IMR-90 (cell line): ENCODE results near the gene SAG. TPM values are rescaled to one million over a fixed set of nuclear protein-coding genes. Genes with fewer than 3 reads are reported as not detected.
A peak's percentile ranks its signal among the peaks of the same experiment; 100 is the strongest.

ENCODE experiments used
- ATAC-seq: fragments of 200-7000 bp; cut with Tn5 transposase; 2 replicates; pipeline ENCODE4 v1.9.1; 2020; ENCODE audit warnings: low read depth, mild to moderate bottlenecking, moderate library complexity
- BruUV-seq: library from RNA; stranded (reverse); fragments of 400-500 nt; replicated peaks from 2 replicates; lab custom pipeline; 2021; lab: Mats Ljungman, UMichigan
- CTCF ChIA-PET: fragments of 300-600 bp; formaldehyde crosslinking; extraction: SDS; loops from one replicate; lab custom pipeline; 2021; ENCODE audit warnings: antibody characterized with exemption; lab: Yijun Ruan, JAX
- POLR2A ChIA-PET: fragments of 300-600 bp; sonication (Branson Sonifier 250); formaldehyde crosslinking; loops from one replicate; lab custom pipeline; 2022; ENCODE audit warnings: antibody characterized with exemption; ENCODE audit not compliant: unreplicated experiment; lab: Charles Lee
- DNase-seq: peaks from one replicate; pipeline ENCODE4 v3.0.0; 2013
- H2AFZ ChIP-seq: replicated peaks from 2 replicates; pipeline ENCODE3; 2013; ENCODE audit warnings: low read length, mild to moderate bottlenecking; ENCODE audit not compliant: poor library complexity
- H2AK5ac ChIP-seq: 2 replicates; pipeline ENCODE4 v1.6.1; 2013; ENCODE audit warnings: low read depth, low read length, inconsistent platforms
- H2AK9ac ChIP-seq: replicated peaks from 2 replicates; pipeline ENCODE3; 2013; ENCODE audit warnings: mild to moderate bottlenecking, low read depth, low read length, moderate library complexity; ENCODE audit not compliant: poor library complexity
- H2BK120ac ChIP-seq: 2 replicates; pipeline ENCODE4 v1.6.1; 2013; ENCODE audit warnings: low read depth, low read length, inconsistent platforms
- H2BK15ac ChIP-seq: 3 replicates; pipeline ENCODE4 v1.6.1; 2013; ENCODE audit warnings: low read depth, low read length, inconsistent platforms
- H2BK20ac ChIP-seq: 2 replicates; pipeline ENCODE4 v1.6.1; 2013; ENCODE audit warnings: low read depth, mild to moderate bottlenecking, inconsistent platforms, low read length, moderate library complexity
- H2BK5ac ChIP-seq: 2 replicates; pipeline ENCODE4 v1.6.1; 2013; ENCODE audit warnings: mild to moderate bottlenecking, low read depth, low read length, inconsistent platforms; ENCODE audit not compliant: poor library complexity, severe bottlenecking
- H3K14ac ChIP-seq: replicated peaks from 2 replicates; pipeline ENCODE4 v1.6.1; 2013; ENCODE audit warnings: low read depth, low read length, inconsistent platforms
- H3K18ac ChIP-seq: 2 replicates; pipeline ENCODE4 v1.6.1; 2013; ENCODE audit warnings: low read depth, low read length, control low read depth
- H3K23ac ChIP-seq: 2 replicates; pipeline ENCODE4 v1.6.1; 2013; ENCODE audit warnings: low read depth, low read length, inconsistent platforms
- H3K27ac ChIP-seq: 2 replicates; pipeline ENCODE4 v1.5.1; 2013; ENCODE audit warnings: mild to moderate bottlenecking, control low read depth, low read length; ENCODE audit not compliant: insufficient read depth
- H3K27me3 ChIP-seq: 2 replicates; pipeline ENCODE4 v1.6.1; 2013; ENCODE audit warnings: low read length; ENCODE audit not compliant: control insufficient read depth, insufficient read depth
- H3K36me3 ChIP-seq: 2 replicates; pipeline ENCODE4 v1.6.1; 2013; ENCODE audit warnings: low read length, mixed read lengths; ENCODE audit not compliant: control insufficient read depth, insufficient read depth
- H3K4ac ChIP-seq: 2 replicates; pipeline ENCODE4 v1.6.1; 2013; ENCODE audit warnings: low read depth, low read length, inconsistent platforms
- H3K4me1 ChIP-seq: 2 replicates; pipeline ENCODE4 v1.6.1; 2013; ENCODE audit warnings: low read length, mixed read lengths; ENCODE audit not compliant: control insufficient read depth, insufficient read depth
- H3K4me2 ChIP-seq: 2 replicates; pipeline ENCODE4 v1.6.1; 2013; ENCODE audit warnings: low read depth, mild to moderate bottlenecking, control low read depth, low read length, moderate library complexity
- H3K4me3 ChIP-seq: 2 replicates; pipeline ENCODE4 v1.5.1; 2013; ENCODE audit warnings: low read depth, mild to moderate bottlenecking, control low read depth, low read length, moderate library complexity; ENCODE audit not compliant: insufficient read depth
- H3K56ac ChIP-seq: 2 replicates; pipeline ENCODE4 v1.6.1; 2013; ENCODE audit warnings: low read length, inconsistent platforms; ENCODE audit not compliant: insufficient read depth; ENCODE audit errors: extremely low read depth
- H3K79me1 ChIP-seq, 2 experiments: 2 replicates each; pipeline ENCODE4 v1.6.1; 2013; ENCODE audit warnings: low read length in 2 of 2, inconsistent platforms in 1 of 2, low read depth in 1 of 2
- H3K9ac ChIP-seq: 2 replicates; pipeline ENCODE4 v1.6.1; 2013; ENCODE audit warnings: low read depth, low read length, control low read depth
- H3K9me1 ChIP-seq: 2 replicates; pipeline ENCODE4 v1.6.1; 2013; ENCODE audit warnings: low read length, inconsistent platforms; ENCODE audit not compliant: insufficient read depth
- H3K9me3 ChIP-seq: 2 replicates; pipeline ENCODE4 v1.6.1; 2013; ENCODE audit warnings: low read length; ENCODE audit not compliant: control insufficient read depth, insufficient read depth
- H4K20me1 ChIP-seq: 2 replicates; pipeline ENCODE4 v1.6.1; 2013; ENCODE audit warnings: low read length, inconsistent platforms; ENCODE audit not compliant: insufficient read depth
- H4K5ac ChIP-seq: 2 replicates; pipeline ENCODE4 v1.6.1; 2013; ENCODE audit warnings: mild to moderate bottlenecking, low read depth, low read length, control low read depth
- H4K8ac ChIP-seq, 2 experiments: 2 replicates each; pipeline ENCODE4 v1.6.1; 2013; ENCODE audit warnings: low read depth in 2 of 2, low read length in 2 of 2, control low read depth in 1 of 2, inconsistent platforms in 1 of 2
- H4K91ac ChIP-seq: 2 replicates; pipeline ENCODE4 v1.6.1; 2013; ENCODE audit warnings: low read depth, low read length, inconsistent platforms; ENCODE audit not compliant: insufficient read depth
- MAZ ChIP-seq: IDR thresholded peaks from 2 replicates; pipeline ENCODE4 v1.6.1; 2012; ENCODE audit warnings: low read depth, mild to moderate bottlenecking, low read length, improper control_type of control experiment, moderate library complexity, borderline replicate concordance
- POLR2A ChIP-seq: IDR thresholded peaks from 2 replicates; pipeline ENCODE4 v1.6.1; 2012; ENCODE audit warnings: mild to moderate bottlenecking, low read depth, low read length
- WGBS, 2 experiments: methylation state at CpG; one replicate each; pipeline versions ENCODE4 v1.1.5 to v1.1.7; 2013; ENCODE audit warnings: missing lambda C conversion rate in 2 of 2; ENCODE audit not compliant: insufficient read length in 1 of 2; ENCODE audit errors: extremely low coverage in 2 of 2; 5-methylcytosine and 5-hydroxymethylcytosine counted together
- dilution Hi-C: fragments of 300-500 bp; cut with HindIII; formaldehyde crosslinking; loops from one replicate; pipeline ENCODE4 v1.14.3; 2018; ENCODE audit warnings: low sequenced_read_pairs; ENCODE audit not compliant: unreplicated experiment
- in situ Hi-C: fragments of 300-500 bp; cut with MboI; formaldehyde crosslinking; loops from 3 replicates; pipeline ENCODE4 v1.14.3; 2019; ENCODE audit warnings: low sequenced_read_pairs, inconsistent platforms, mixed read lengths
- intact Hi-C: fragments of 100-400 bp; cut with micrococcal nuclease; formaldehyde crosslinking; loops from 2 replicates; pipeline ENCODE4 v1.10.0; 2022
- polyA plus RNA-seq, 3 experiments: library from polyadenylated mRNA; depleted of rRNA; stranded (reverse); fragments of >200 nt; gene quantifications; 2 replicates each; pipeline ENCODE4 v1.2.3, GENCODE V29; 2012; ENCODE audit warnings: low replicate concordance in 1 of 3
- total RNA-seq: library from RNA; depleted of rRNA; stranded (reverse); fragments of >200 nt; gene quantifications from 2 replicates; pipeline ENCODE4 v1.2.3, GENCODE V29; 2012

The SAG gene
- total and polyA plus RNA-seq, 2 of the 4 experiments (the other 2 are of a cell fraction), result not detected

DNA sequence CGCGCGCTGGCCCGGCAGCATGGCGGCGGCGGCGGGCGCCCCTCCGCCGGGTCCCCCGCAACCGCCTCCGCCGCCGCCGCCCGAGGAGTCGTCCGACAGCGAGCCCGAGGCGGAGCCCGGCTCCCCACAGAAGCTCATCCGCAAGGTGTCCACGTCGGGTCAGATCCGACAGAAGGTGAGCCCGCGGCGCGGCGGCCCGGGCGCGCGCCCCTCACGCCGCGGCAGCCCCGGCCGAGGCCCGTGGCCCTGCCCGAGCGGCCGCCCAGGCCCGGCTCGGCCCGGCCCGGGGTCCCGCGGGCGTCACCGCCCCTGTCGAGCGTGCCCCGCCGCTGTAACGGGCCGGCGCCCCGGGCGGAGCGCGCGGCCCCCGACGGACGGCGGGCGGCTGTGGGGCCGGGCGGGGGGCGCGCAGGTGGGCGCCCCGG, 46.9 kb downstream of the SAG start:
- Histone ChIP-seq H2AK5ac (no peak overlapping the region), H3K9me1 (peaks cover 10% of the 10 kb centered on the region), H3K4me1 (peaks cover 7% of the 10 kb centered on the region), H3K27ac (peak overlapping the region; percentile 86), H3K4me3 (peak overlapping the region; percentile 100), H2BK20ac (no peak overlapping the region), H4K91ac (peak overlapping the region; percentile 74), H3K9ac (peak overlapping the region; percentile 93), H3K18ac (no peak overlapping the region), H3K56ac (no peak overlapping the region; the same call in 1 of the 2 replicates), H3K79me1 (peaks cover 21 to 28% of the 10 kb centered on the region in 2 experiments), H3K14ac (no peak overlapping the region), H2BK120ac (no peak overlapping the region), H3K23ac (no peak overlapping the region), H4K8ac (peak overlapping the region in 1 of 2 experiments; percentile 47; a peak in 1 of 4 replicates), H2BK15ac (no peak overlapping the region), H4K20me1 (peaks cover 14% of the 10 kb centered on the region; the same call in 1 of the 2 replicates), H3K4ac (0 out of 2 replicates have a peak overlapping the region, but pooled peaks have one; percentile 35), H3K9me3 (no peaks in the 10 kb centered on the region), H2AK9ac (no peak overlapping the region), H2AFZ (peak overlapping the region; percentile 97), H3K27me3 (no peaks in the 10 kb centered on the region), H3K4me2 (no peak overlapping the region), H3K36me3 (no peaks in the 10 kb centered on the region), H4K5ac (no peak overlapping the region), H2BK5ac (peak overlapping the region; percentile 65)
- dilution Hi-C loops (no loop called here), in situ Hi-C loops (loop anchor here (5.0 kb wide), 1 partner anchor 93 kb away; no protein-coding TSS in a partner anchor), intact Hi-C loops (loop anchor here (1.0 to 2.0 kb wide), 2 partner anchors 32 to 89 kb away; no protein-coding TSS in a partner anchor)
- TF ChIP-seq POLR2A (peak; percentile 61; the same call in 1 of the 2 replicates), MAZ (no peak)
- WGBS, 2 experiments, result 1% methylated on average over 23 of the region's 77 CpGs; no CpG with 5 or more reads in 1 of the 2 experiments
- DNase-seq (no peak), ATAC-seq (peak; percentile 51)
- POLR2A ChIA-PET, result no interaction called here
- BruUV-seq, result no TSS peak
- CTCF ChIA-PET, result no interaction called here
